Natural killer cell (primary cell): ENCODE results near the gene SRSF6. TPM values are rescaled to one million over a fixed set of nuclear protein-coding genes. Genes with fewer than 3 reads are reported as not detected.

Source experiments
- ATAC-seq, 3 donors: fragments of 150-1000 bp in 2 of 3; fragments of 200-7000 bp in 1 of 3; cut with Tn5 transposase; 1 replicate in 1 of 3; 2 replicates in 2 of 3; pipeline ENCODE4 v1.10.0; 2021; ENCODE audit warnings: mild to moderate bottlenecking in 2 of 3, moderate library complexity in 2 of 3
- DNase-seq, 2 donors: peaks; one replicate each; pipeline versions ENCODE4 v3.0.0 to v3.0.0-alpha.2; 2013 to 2021; ENCODE audit warnings: mixed read lengths in 1 of 2
- H3K27ac ChIP-seq: one replicate; pipeline ENCODE4 v1.5.1; 2013; ENCODE audit warnings: mild to moderate bottlenecking, low read length
- H3K27me3 ChIP-seq: one replicate; pipeline ENCODE4 v1.6.1; 2013; ENCODE audit warnings: low read length; ENCODE audit not compliant: control insufficient read depth, insufficient read depth
- H3K36me3 ChIP-seq: one replicate; pipeline ENCODE4 v1.6.1; 2013; ENCODE audit warnings: low read length; ENCODE audit not compliant: control insufficient read depth, insufficient read depth
- H3K4me1 ChIP-seq: one replicate; pipeline ENCODE4 v1.6.1; 2013; ENCODE audit warnings: low read length; ENCODE audit not compliant: control insufficient read depth, insufficient read depth
- H3K4me3 ChIP-seq: one replicate; pipeline ENCODE4 v1.5.1; 2013; ENCODE audit warnings: low read length
- H3K9me3 ChIP-seq: one replicate; pipeline ENCODE4 v1.6.1; 2013; ENCODE audit warnings: low read length; ENCODE audit not compliant: control insufficient read depth, insufficient read depth
- H3K27ac Mint-ChIP-seq, 2 donors: one replicate each; pipeline ENCODE4 v1.8.0; 2022; ENCODE audit warnings: mild to moderate bottlenecking in 2 of 2, mixed read lengths in 2 of 2, moderate library complexity in 1 of 2
- H3K27me3 Mint-ChIP-seq, 2 donors: one replicate each; pipeline ENCODE4 v1.8.0; 2022; ENCODE audit warnings: low read depth in 2 of 2, mixed read lengths in 2 of 2
- H3K36me3 Mint-ChIP-seq: one replicate; pipeline ENCODE4 v1.8.0; 2022; ENCODE audit warnings: mixed read lengths
- H3K4me1 Mint-ChIP-seq, 2 donors: one replicate each; pipeline ENCODE4 v1.8.0; 2022; ENCODE audit warnings: mixed read lengths in 2 of 2
- H3K4me3 Mint-ChIP-seq: one replicate; pipeline ENCODE4 v1.8.0; 2022; ENCODE audit warnings: mild to moderate bottlenecking, moderate library complexity, mixed read lengths
- H3K9me3 Mint-ChIP-seq, 2 donors: one replicate each; pipeline ENCODE4 v1.8.0; 2022; ENCODE audit warnings: mixed read lengths in 2 of 2
- CTCF ChIP-seq: fragments of 200-600 bp; IDR thresholded peaks from one replicate; pipeline ENCODE4 v1.8.0; 2022; ENCODE audit warnings: antibody characterized with exemption
- WGBS: methylation state at CpG from one replicate; pipeline ENCODE4 v1.1.7; 2013; ENCODE audit warnings: missing lambda C conversion rate; ENCODE audit not compliant: insufficient coverage; 5-methylcytosine and 5-hydroxymethylcytosine counted together
- intact Hi-C: fragments of 100-400 bp; cut with micrococcal nuclease; formaldehyde crosslinking; loops from one replicate; pipeline ENCODE4 v1.14.2; 2022
- total RNA-seq, 4 donors: library from RNA; stranded (reverse); fragments of 120-200 nt in 1 of 4; gene quantifications; one replicate each; pipeline versions ENCODE4 v1.2.3 to v1.2.4, GENCODE V29; 2013 to 2022

The SRSF6 gene
- total RNA-seq, 3 donors from 2014 or later (not counting 1 experiment from before 2014, with no cell fraction given), result 184 to 252 (median 229) TPM

DNA sequence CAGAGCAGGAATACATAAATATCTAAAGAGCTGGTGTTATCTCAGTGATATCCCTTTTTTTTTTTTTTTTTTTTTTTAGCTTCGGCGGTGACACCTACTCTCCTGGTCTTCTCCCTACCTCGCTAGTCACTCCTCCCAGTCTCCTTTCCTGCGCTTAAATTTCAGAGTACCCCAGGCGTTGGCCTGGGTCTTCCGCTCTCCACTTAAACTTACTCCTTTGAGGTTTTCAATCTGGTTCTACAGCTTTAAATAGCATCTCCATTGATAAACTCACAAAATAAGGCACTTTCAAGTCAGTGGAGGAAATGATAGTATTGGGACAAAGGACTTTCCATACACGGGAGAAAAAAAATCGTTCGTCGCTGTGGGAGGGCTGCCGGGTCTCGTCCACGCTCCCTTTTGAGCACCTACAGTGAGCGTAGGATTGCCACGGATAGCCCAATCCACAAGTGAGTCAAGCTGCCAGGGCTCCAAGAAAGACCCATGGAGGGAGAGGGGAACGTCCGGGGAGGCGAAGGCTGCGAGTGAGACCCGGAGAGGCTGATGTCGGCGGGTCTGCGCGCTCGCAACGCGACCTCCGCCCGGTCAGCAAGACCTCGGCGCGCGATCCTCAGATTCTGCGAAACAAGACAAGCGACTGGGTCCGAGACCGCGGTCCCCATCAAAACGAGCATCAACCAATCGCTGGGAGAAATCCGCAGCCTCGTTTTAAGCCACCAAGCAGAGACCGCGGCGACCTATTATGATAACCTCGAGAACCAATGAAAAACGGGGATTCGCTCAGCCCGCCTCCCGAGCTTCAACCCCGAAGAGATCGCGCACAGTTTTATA, 672 bp upstream of the SRSF6 start:
- Mint-ChIP-seq H3K4me3 (peak overlapping the region; percentile 98), H3K9me3 (peaks cover 0 to 2% of the 10 kb centered on the region in 2 donors), H3K27ac (peak overlapping the region; percentile 98 to 99), H3K36me3 (peaks cover 19% of the 10 kb centered on the region), H3K4me1 (peaks cover 32 to 33% of the 10 kb centered on the region in 2 donors), H3K27me3 (peaks cover 0 to 3% of the 10 kb centered on the region in 2 donors)
- DNase-seq (peak; percentile 79 to 94), ATAC-seq (peak; percentile 72 to 81 (median 75))
- intact Hi-C loops, result loop anchor here (1.0 to 10.0 kb wide), 3 partner anchors 57 to 638 kb away; partner anchors contain the start of gene IFT52
- Histone ChIP-seq H3K27ac (peak overlapping the region; percentile 100), H3K36me3 (peaks cover 27% of the 10 kb centered on the region), H3K4me1 (peaks cover 16% of the 10 kb centered on the region), H3K27me3 (no peaks in the 10 kb centered on the region), H3K4me3 (peak overlapping the region; percentile 99), H3K9me3 (no peaks in the 10 kb centered on the region)
- no peak for TF ChIP-seq CTCF
- WGBS, result 1% methylated on average over 53 of the region's 53 CpGs

DNA sequence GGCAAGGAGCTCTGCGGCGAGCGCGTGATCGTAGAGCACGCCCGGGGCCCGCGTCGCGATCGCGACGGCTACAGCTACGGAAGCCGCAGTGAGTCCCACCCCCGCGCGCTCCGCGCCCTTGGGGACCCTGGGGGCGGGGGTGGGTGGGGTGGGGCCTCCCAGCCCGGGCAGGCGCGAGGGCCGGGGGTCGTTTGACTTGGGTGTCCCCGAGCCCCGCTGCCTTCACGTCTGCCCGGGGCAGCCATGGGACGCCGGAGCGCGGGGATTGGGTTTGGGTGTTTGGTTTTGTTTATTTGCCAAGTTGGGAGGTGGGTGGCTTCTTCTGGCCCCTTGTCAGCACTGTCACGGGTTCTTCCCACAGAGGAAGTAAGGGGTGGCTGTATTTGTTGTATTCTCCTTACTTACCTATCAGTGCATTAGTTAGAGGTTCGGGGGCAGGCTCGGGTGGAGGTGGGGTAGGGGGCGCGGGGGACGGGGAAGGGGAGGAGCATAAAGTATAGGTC, 777 bp downstream of the SRSF6 start:
- 0% methylated on average over 40 of the region's 41 CpGs for WGBS
- no peak for TF ChIP-seq CTCF
- intact Hi-C loops, result loop anchor here (10.0 kb wide), 1 partner anchor 636 kb away; no protein-coding TSS in a partner anchor
- peak overlapping the region; percentile 98 to 99 for H3K27ac Mint-ChIP-seq
- H3K27me3 Mint-ChIP-seq, result peaks cover 0 to 3% of the 10 kb centered on the region in 2 donors
- Histone ChIP-seq H3K9me3 (no peaks in the 10 kb centered on the region), H3K4me1 (peaks cover 16% of the 10 kb centered on the region), H3K27me3 (no peaks in the 10 kb centered on the region), H3K36me3 (peaks cover 42% of the 10 kb centered on the region), H3K4me3 (peak overlapping the region; percentile 99), H3K27ac (peak overlapping the region; percentile 100)
- ATAC-seq (peak; percentile 5 to 11 (median 6)), DNase-seq (no peak)
- peaks cover 39 to 40% of the 10 kb centered on the region in 2 donors for H3K4me1 Mint-ChIP-seq
- peak overlapping the region; percentile 98 for H3K4me3 Mint-ChIP-seq
- H3K36me3 Mint-ChIP-seq, result peaks cover 24% of the 10 kb centered on the region
- peaks cover 0 to 2% of the 10 kb centered on the region in 2 donors for H3K9me3 Mint-ChIP-seq

DNA sequence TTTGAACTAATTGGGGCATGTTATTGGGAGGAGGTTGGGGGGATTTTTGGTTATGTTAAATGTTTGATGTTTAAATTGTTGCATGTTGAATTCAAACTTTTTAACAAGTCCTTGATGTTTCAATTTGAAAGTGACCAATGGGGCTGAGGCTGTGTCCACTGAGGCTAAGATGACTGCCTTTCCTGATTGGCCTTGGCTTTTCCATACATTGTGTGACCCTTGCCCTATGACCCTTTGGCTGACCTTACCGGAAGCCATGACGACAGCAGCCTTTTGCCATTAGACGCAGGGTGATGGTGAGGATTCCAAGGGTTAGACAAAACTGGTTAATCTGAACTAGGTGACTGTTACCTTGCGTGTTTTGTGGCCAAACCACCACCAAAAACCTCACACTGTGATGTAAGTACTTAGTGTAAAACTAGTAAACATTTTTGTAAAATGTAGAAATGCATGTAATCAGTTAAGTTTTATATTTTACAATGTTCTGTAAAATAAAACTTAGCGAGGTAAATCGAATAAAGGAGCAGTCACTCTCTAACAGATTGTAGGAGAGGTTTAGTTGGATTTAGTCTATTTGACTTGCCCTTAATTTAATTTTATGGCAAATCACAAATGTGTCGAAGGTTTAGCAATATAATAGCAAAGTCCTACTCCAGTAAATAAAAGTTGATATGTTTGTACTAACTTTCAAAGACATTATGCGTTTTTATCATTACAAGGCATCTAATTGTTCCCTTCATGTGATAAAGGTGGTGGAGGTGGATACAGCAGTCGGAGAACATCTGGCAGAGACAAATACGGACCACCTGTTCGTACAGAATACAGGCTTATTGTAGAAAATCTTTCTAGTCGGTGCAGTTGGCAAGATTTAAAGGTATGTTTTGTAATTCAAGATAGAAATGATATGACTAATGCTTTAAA, 1.6 kb downstream of the SRSF6 start:
- peaks cover 41 to 48% of the 10 kb centered on the region in 2 donors for H3K4me1 Mint-ChIP-seq
- H3K36me3 Mint-ChIP-seq, result peaks cover 26% of the 10 kb centered on the region
- WGBS, result 67% methylated on average over 10 of the region's 12 CpGs

More for the DNA sequence above, 1.6 kb downstream of the SRSF6 start:
- peak overlapping the region; percentile 87 for H3K4me3 Mint-ChIP-seq
- H3K27me3 ChIP-seq, result no peaks in the 10 kb centered on the region
- H3K4me1 ChIP-seq, result peaks cover 16% of the 10 kb centered on the region
- peak overlapping the region; percentile 99 for H3K4me3 ChIP-seq
- peaks cover 50% of the 10 kb centered on the region for H3K36me3 ChIP-seq
- TF ChIP-seq CTCF, result no peak
- peaks cover 0 to 3% of the 10 kb centered on the region in 2 donors for H3K27me3 Mint-ChIP-seq
- H3K27ac Mint-ChIP-seq, result peak overlapping the region; percentile 98 to 99
- ATAC-seq (no peak), DNase-seq (peak in 1 of 2 donors; percentile 37)
- intact Hi-C loops, result loop anchor here (10.0 kb wide), 1 partner anchor 636 kb away; no protein-coding TSS in a partner anchor
- peaks cover 0 to 2% of the 10 kb centered on the region in 2 donors for H3K9me3 Mint-ChIP-seq
- no peaks in the 10 kb centered on the region for H3K9me3 ChIP-seq
- H3K27ac ChIP-seq, result peak overlapping the region; percentile 100
